Endothelial cell (in vitro differentiated cells): Measurements from ENCODE around the gene RPS14. TPM values are rescaled to one million over a fixed set of nuclear protein-coding genes. Genes with fewer than 3 reads are reported as not detected.

ENCODE experiments used
- total RNA-seq: library from RNA; stranded (reverse); fragmentation: NEBNext Ultra II Directional; extraction: Animal tissue kit (Norgen Biotek cat#: 25700); gene quantifications from one replicate; pipeline ENCODE4 v1.2.1, GENCODE V29; 2021; ENCODE audit not compliant: unreplicated experiment

RPS14 gene
- total RNA-seq, 1 donor from 2014 or later: 2,784 TPM

Other genes with a start within 250 kb of the RPS14 start
- gene CAMK2A, start 160.0 kb downstream of the RPS14 start, total RNA-seq: 1.1 TPM
- gene ARSI, start 146.8 kb downstream of the RPS14 start, total RNA-seq: 3.8 TPM
- 41.5 TPM for gene TCOF1, start 92.0 kb downstream of the RPS14 start, total RNA-seq
- gene CD74, start 36.8 kb downstream of the RPS14 start, total RNA-seq: 170 TPM
- gene NDST1, start 58.4 kb upstream of the RPS14 start, total RNA-seq: 178 TPM
- 94.3 TPM for gene SYNPO, start 190.9 kb upstream of the RPS14 start, total RNA-seq
- 12.0 TPM for gene MYOZ3, start 211.5 kb upstream of the RPS14 start, total RNA-seq